OCI-LY1 (cell line): ENCODE measurements around the gene MICALL2.

Experiments
- H2AFZ ChIP-seq: fragments of 200-600 bp; sonication (generic), shearing (Covaris generic); 2 replicates; pipeline ENCODE4 v1.6.0; 2014; ENCODE audit warnings: antibody characterized with exemption, mild to moderate bottlenecking, low read length
- H3F3A ChIP-seq: fragments of 200-600 bp; sonication (generic), shearing (Covaris generic); 2 replicates; pipeline ENCODE4 v1.6.0; 2014; ENCODE audit warnings: mild to moderate bottlenecking, antibody characterized with exemption, low read length, moderate library complexity; ENCODE audit not compliant: insufficient read depth
- H3K27ac ChIP-seq: fragments of 200-600 bp; sonication (generic); 2 replicates; pipeline ENCODE4 v1.5.1; 2014; ENCODE audit warnings: low read length, mixed run types, mild to moderate bottlenecking, low read depth; ENCODE audit not compliant: poor library complexity, severe bottlenecking
- H3K27me3 ChIP-seq: fragments of 200-600 bp; sonication (generic); 2 replicates; pipeline ENCODE4 v1.6.0; 2014; ENCODE audit warnings: antibody characterized with exemption, mild to moderate bottlenecking, low read length, moderate library complexity; ENCODE audit not compliant: insufficient read depth
- H3K36me3 ChIP-seq: fragments of 200-600 bp; sonication (generic); 2 replicates; pipeline ENCODE4 v1.6.1; 2014; ENCODE audit warnings: mild to moderate bottlenecking, antibody characterized with exemption, low read length, moderate library complexity, mixed read lengths; ENCODE audit not compliant: insufficient read depth
- H3K4me1 ChIP-seq: fragments of 200-600 bp; sonication (generic); 2 replicates; pipeline ENCODE4 v1.5.1; 2014; ENCODE audit warnings: mild to moderate bottlenecking, low read length, moderate library complexity; ENCODE audit not compliant: insufficient read depth, severe bottlenecking
- H3K4me2 ChIP-seq: fragments of 200-600 bp; sonication (generic), shearing (Covaris generic); 2 replicates; pipeline ENCODE4 v1.6.1; 2014; ENCODE audit warnings: low read length
- H3K4me3 ChIP-seq: fragments of 200-600 bp; sonication (generic); 2 replicates; pipeline ENCODE4 v1.5.1; 2014; ENCODE audit warnings: low read length, low read depth, mild to moderate bottlenecking, mixed read lengths; ENCODE audit not compliant: poor library complexity, severe bottlenecking
- H3K79me2 ChIP-seq: fragments of 200-600 bp; shearing (Covaris generic); 2 replicates; pipeline ENCODE4 v1.6.1; 2016; ENCODE audit warnings: mixed run types, low read length, mixed read lengths; ENCODE audit not compliant: insufficient read depth
- H3K9ac ChIP-seq: fragments of 200-600 bp; sonication (generic), shearing (Covaris generic); 2 replicates; pipeline ENCODE4 v1.6.1; 2014; ENCODE audit warnings: mild to moderate bottlenecking, low read length, mixed read lengths
- H3K9me2 ChIP-seq: fragments of 200-600 bp; sonication (generic), shearing (Covaris generic); 2 replicates; pipeline ENCODE4 v1.6.1; 2014; ENCODE audit warnings: low read depth, mild to moderate bottlenecking, low read length, mixed read lengths
- H3K9me3 ChIP-seq: fragments of 200-600 bp; shearing (Covaris generic); 2 replicates; pipeline ENCODE4 v1.6.1; 2014; ENCODE audit warnings: low read length, mixed read lengths
- H4K20me1 ChIP-seq: fragments of 200-600 bp; sonication (generic), shearing (Covaris generic); 2 replicates; pipeline ENCODE4 v1.6.0; 2016; ENCODE audit warnings: mild to moderate bottlenecking, low read length; ENCODE audit not compliant: insufficient read depth
- EZH2 ChIP-seq: fragments of 200-600 bp; sonication (generic), shearing (Covaris generic); IDR thresholded peaks from 2 replicates; pipeline ENCODE4 v1.8.0; 2017; ENCODE audit warnings: borderline replicate concordance, mixed run types, mild to moderate bottlenecking, antibody characterized with exemption, low read length, moderate library complexity, mixed read lengths
- TF ChIP-seq, protein P1 (sequence below): fragments of 200-600 bp; sonication (generic), shearing (Covaris generic); IDR thresholded peaks from 2 replicates; pipeline ENCODE4 v1.5.1; 2017; ENCODE audit warnings: mild to moderate bottlenecking, antibody characterized with exemption, low read length, moderate library complexity, mixed read lengths

Gene MICALL2

DNA sequence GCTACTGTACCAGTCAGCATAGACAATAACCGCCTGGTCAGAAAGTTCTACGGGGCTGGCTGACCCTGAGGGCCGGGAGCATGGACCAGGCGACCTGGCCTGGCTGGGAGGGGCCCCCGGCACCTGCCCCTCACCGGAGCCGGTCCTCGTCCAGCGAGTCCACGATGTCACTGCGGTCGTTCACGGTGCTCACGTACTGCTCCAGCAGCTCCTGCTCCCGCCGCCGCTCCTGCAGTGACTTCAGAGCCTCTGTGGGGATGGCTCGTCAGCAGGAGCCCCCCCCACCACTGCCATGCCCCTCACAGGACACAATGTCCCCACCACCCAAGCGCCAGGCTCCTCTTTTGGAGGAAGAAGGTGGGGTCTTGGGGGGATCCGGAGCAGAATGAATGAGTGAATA is 22.7 kb downstream of the MICALL2 start:
- TF ChIP-seq, protein P1, sequence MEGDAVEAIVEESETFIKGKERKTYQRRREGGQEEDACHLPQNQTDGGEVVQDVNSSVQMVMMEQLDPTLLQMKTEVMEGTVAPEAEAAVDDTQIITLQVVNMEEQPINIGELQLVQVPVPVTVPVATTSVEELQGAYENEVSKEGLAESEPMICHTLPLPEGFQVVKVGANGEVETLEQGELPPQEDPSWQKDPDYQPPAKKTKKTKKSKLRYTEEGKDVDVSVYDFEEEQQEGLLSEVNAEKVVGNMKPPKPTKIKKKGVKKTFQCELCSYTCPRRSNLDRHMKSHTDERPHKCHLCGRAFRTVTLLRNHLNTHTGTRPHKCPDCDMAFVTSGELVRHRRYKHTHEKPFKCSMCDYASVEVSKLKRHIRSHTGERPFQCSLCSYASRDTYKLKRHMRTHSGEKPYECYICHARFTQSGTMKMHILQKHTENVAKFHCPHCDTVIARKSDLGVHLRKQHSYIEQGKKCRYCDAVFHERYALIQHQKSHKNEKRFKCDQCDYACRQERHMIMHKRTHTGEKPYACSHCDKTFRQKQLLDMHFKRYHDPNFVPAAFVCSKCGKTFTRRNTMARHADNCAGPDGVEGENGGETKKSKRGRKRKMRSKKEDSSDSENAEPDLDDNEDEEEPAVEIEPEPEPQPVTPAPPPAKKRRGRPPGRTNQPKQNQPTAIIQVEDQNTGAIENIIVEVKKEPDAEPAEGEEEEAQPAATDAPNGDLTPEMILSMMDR, result no peak
- no peak for TF ChIP-seq EZH2
- Histone ChIP-seq H3K27ac (no peak overlapping the region), H3K9me2 (no peaks in the 10 kb centered on the region), H3K36me3 (no peaks in the 10 kb centered on the region), H3K9ac (no peak overlapping the region), H3K79me2 (no peaks in the 10 kb centered on the region), H3K4me2 (no peak overlapping the region), H3K9me3 (no peaks in the 10 kb centered on the region), H3K4me3 (no peak overlapping the region), H2AFZ (no peak overlapping the region), H4K20me1 (no peaks in the 10 kb centered on the region), H3K27me3 (peaks cover 4% of the 10 kb centered on the region; the same call in 1 of the 2 replicates), H3K4me1 (no peaks in the 10 kb centered on the region), H3F3A (no peaks in the 10 kb centered on the region)

DNA sequence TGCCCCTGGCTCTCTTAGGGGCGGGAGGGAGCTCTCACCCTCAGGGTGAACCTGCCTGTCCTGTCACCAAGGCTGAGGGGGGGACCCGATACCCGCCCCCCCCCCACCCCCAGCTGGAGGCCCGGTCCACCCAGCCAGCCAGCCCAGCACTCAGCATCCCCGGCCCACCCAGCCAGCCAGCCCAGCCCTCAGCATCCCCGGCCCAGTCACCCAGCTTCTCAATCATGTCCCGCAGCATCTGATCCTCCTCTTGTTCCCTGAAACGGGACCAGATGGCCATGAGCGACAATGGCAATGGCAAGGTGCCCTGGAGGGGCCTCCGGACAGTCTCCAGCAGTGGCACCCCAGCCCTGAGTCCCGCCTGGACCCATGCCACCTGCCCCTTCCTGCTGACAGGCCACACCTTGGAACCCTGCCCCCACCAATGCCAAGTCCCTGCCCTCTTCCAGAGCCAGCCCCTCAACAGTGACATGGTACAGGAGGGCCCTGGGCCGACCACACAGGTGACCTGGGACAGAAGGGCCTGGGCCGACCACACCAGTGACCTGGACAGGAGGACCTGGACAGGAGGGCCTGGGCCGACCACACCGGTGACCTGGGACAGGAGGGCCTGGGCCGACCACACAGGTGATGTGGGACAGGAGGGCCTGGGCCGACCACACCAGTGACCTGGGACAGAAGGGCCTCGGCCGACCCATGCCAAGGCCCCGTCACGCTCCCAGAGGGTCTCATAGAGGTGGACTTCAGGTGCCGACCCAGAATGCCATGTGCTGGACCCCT is 24.2 kb downstream of the MICALL2 start:
- no peaks in the 10 kb centered on the region; the same call in 1 of the 2 replicates for H3K27me3 ChIP-seq
- no peak overlapping the region for H2AFZ ChIP-seq
- no peaks in the 10 kb centered on the region for H3K79me2 ChIP-seq

DNA sequence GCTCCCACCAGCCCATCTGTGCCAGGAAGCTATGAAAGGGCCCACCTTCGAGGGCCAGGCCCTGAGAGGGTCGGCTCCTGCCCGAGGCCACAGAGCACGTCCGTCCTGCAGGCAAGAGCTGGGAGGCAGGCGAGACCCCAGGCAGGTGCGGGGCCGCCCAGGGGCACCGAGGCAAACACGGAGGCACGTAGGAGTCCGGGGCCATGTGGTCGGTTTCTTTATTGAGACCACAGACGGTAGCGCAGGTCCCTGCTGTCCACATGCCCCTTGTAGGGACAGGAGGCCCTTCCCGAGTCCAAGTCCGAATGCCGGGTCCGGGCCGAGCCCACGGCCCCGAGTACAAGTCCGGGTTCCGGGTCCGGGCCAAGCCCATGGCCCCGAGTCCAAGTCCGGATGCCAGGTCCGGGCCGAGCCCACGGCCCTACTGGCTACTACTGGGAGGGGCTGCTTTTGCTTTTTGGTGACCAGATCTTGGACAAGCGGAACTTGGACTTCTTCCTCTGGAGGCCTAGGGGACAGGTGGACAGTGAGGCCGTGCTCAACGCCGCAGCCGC is 25.0 kb downstream of the MICALL2 start:
- no peak overlapping the region for H3K9ac ChIP-seq
- no peaks in the 10 kb centered on the region for H3K79me2 ChIP-seq
- H3K36me3 ChIP-seq, result no peaks in the 10 kb centered on the region
- H3F3A ChIP-seq, result no peaks in the 10 kb centered on the region
- no peak for TF ChIP-seq EZH2
- TF ChIP-seq, protein P1, result no peak
- no peak overlapping the region for H3K27ac ChIP-seq
- no peak overlapping the region for H2AFZ ChIP-seq
- no peaks in the 10 kb centered on the region for H4K20me1 ChIP-seq
- no peaks in the 10 kb centered on the region for H3K9me3 ChIP-seq
- no peaks in the 10 kb centered on the region; the same call in 1 of the 2 replicates for H3K27me3 ChIP-seq
- no peaks in the 10 kb centered on the region for H3K4me1 ChIP-seq
- H3K4me2 ChIP-seq, result no peak overlapping the region
- no peaks in the 10 kb centered on the region for H3K9me2 ChIP-seq
- no peak overlapping the region for H3K4me3 ChIP-seq

More for the DNA sequence above, 24.2 kb downstream of the MICALL2 start:
- Histone ChIP-seq H3K4me1 (no peaks in the 10 kb centered on the region), H4K20me1 (no peaks in the 10 kb centered on the region), H3K36me3 (no peaks in the 10 kb centered on the region), H3K27ac (no peak overlapping the region), H3K4me3 (no peak overlapping the region), H3F3A (no peaks in the 10 kb centered on the region), H3K9me2 (no peaks in the 10 kb centered on the region), H3K9ac (no peak overlapping the region), H3K4me2 (no peak overlapping the region), H3K9me3 (no peaks in the 10 kb centered on the region)
- TF ChIP-seq, protein P1, result no peak
- TF ChIP-seq EZH2, result no peak
